NCI-H1105 treated with DMSO at 0.1 percent for 48 hours (cell line): ENCODE results near the gene GNA12.

Source experiments
- DNase-seq: peaks from one replicate; lab custom pipeline; 2025; lab: John Stamatoyannopoulos, UW

Gene GNA12

GRCh38 chr7:2802504-2803341, 41.4 kb downstream of the GNA12 start:
- DNase-seq, result peak; percentile 47

- DNase-seq, result no peak
Observed at GRCh38 chr7:2802101-2802500, 42.0 kb downstream of the GNA12 start.

GRCh38 chr7:2800931-2801688, 43.0 kb downstream of the GNA12 start:
- DNase-seq, result no peak

- DNase-seq, result no peak
Observed at GRCh38 chr7:2800220-2800930, 43.7 kb downstream of the GNA12 start.

- no peak for DNase-seq
Observed at GRCh38 chr7:2799253-2799652, 44.9 kb downstream of the GNA12 start.

- no peak for DNase-seq
Observed at GRCh38 chr7:2798669-2799068, 45.4 kb downstream of the GNA12 start.

- no peak for DNase-seq
Observed at GRCh38 chr7:2796358-2797352, 47.5 kb downstream of the GNA12 start.

GRCh38 chr7:2795906-2796305, 48.2 kb downstream of the GNA12 start:
- no peak for DNase-seq

GRCh38 chr7:2794836-2795636, 49.1 kb downstream of the GNA12 start:
- DNase-seq, result no peak

- no peak for DNase-seq
Observed at GRCh38 chr7:2792856-2793487, 51.1 kb downstream of the GNA12 start.

- DNase-seq, result no peak
Observed at GRCh38 chr7:2792235-2792634, 51.9 kb downstream of the GNA12 start.

- no peak for DNase-seq
Observed at GRCh38 chr7:2791390-2791789, 52.7 kb downstream of the GNA12 start.

GRCh38 chr7:2787251-2787951, 56.7 kb downstream of the GNA12 start:
- no peak for DNase-seq

GRCh38 chr7:2786607-2787116, 57.4 kb downstream of the GNA12 start:
- DNase-seq, result no peak

- no peak for DNase-seq
Observed at GRCh38 chr7:2785071-2785500, 59.0 kb downstream of the GNA12 start.

GRCh38 chr7:2782565-2782964, 61.5 kb downstream of the GNA12 start:
- no peak for DNase-seq

- DNase-seq, result no peak
Observed at GRCh38 chr7:2782121-2782520, 62.0 kb downstream of the GNA12 start.

GRCh38 chr7:2781636-2782035, 62.5 kb downstream of the GNA12 start:
- no peak for DNase-seq

GRCh38 chr7:2779051-2779450, 65.1 kb downstream of the GNA12 start:
- no peak for DNase-seq
